GM18907 (cell line): Measurements from ENCODE around the gene CD300E.
"Not testable (repeated sequence)": the region's sequence is repeated elsewhere in the genome, so short reads cannot be mapped to it uniquely, and the experiment has no call there.

ENCODE experiments used
- ATAC-seq: cut with Tn5 transposase; IDR thresholded peaks from one replicate; pipeline ENCODE4 v1.9.1; 2021; ENCODE audit warnings: mild to moderate bottlenecking, moderate library complexity; ENCODE audit not compliant: unreplicated experiment

CD300E gene

GRCh38 chr17:74636541-74637085 lies 13.1 kb upstream of the CD300E start:
- ATAC-seq = not testable (repeated sequence)

GRCh38 chr17:74635418-74635817 lies 11.9 kb upstream of the CD300E start:
- ATAC-seq = no peak

GRCh38 chr17:74633326-74633725 lies 9.8 kb upstream of the CD300E start:
- ATAC-seq = no peak

- ATAC-seq = no peak
Measured at GRCh38 chr17:74632617-74633016, 9.1 kb upstream of the CD300E start.

GRCh38 chr17:74631468-74632450 lies 8.2 kb upstream of the CD300E start:
- no peak for ATAC-seq

GRCh38 chr17:74630251-74630650 lies 6.7 kb upstream of the CD300E start:
- not testable (repeated sequence) for ATAC-seq

- ATAC-seq = no peak
Measured at GRCh38 chr17:74625661-74626060, 2.1 kb upstream of the CD300E start.

GRCh38 chr17:74624131-74624530 lies 593 bp upstream of the CD300E start:
- ATAC-seq = no peak

GRCh38 chr17:74619077-74619673 lies 4.4 kb downstream of the CD300E start:
- ATAC-seq = no peak

GRCh38 chr17:74618451-74618850 lies 5.1 kb downstream of the CD300E start:
- ATAC-seq = no peak

GRCh38 chr17:74616696-74617095 lies 6.8 kb downstream of the CD300E start:
- no peak for ATAC-seq

- ATAC-seq = no peak
Measured at GRCh38 chr17:74612046-74612445, 11.5 kb downstream of the CD300E start.

GRCh38 chr17:74610108-74610507 lies 13.4 kb downstream of the CD300E start:
- ATAC-seq = no peak

- ATAC-seq = no peak
Measured at GRCh38 chr17:74608511-74608910, 15.0 kb downstream of the CD300E start.

- ATAC-seq = no peak
Measured at GRCh38 chr17:74607221-74607620, 16.3 kb downstream of the CD300E start.

GRCh38 chr17:74606050-74606449 lies 17.5 kb downstream of the CD300E start:
- no peak for ATAC-seq

- no peak for ATAC-seq
Measured at GRCh38 chr17:74605361-74605760, 18.2 kb downstream of the CD300E start.

GRCh38 chr17:74604761-74605160 lies 18.8 kb downstream of the CD300E start:
- ATAC-seq = no peak

- no peak for ATAC-seq
Measured at GRCh38 chr17:74604200-74604599, 19.3 kb downstream of the CD300E start.

- ATAC-seq = no peak
Measured at GRCh38 chr17:74603746-74604145, 19.8 kb downstream of the CD300E start.

- ATAC-seq = no peak
Measured at GRCh38 chr17:74603037-74603635, 20.4 kb downstream of the CD300E start.
